HL-60 (cell line): ENCODE data around the gene UNC13B.
"Not testable (repeated sequence)": the region's sequence is repeated elsewhere in the genome, so short reads cannot be mapped to it uniquely, and the experiment has no call there.

Experiments used
- DNase-seq, 2 experiments: peaks; one replicate each; pipeline ENCODE4 v3.0.0-alpha.2; 2010 to 2020; ENCODE audit warnings: low read depth in 1 of 2, low spot score in 1 of 2
- H3K27ac ChIP-seq: fragments of 250-450 bp; sonication (Bioruptor Pico); replicated peaks from 2 replicates; pipeline ENCODE4 v1.5.1; 2020; ENCODE audit warnings: mild to moderate bottlenecking, moderate library complexity
- H3K27me3 ChIP-seq: fragments of 250-450 bp; sonication (Bioruptor Pico); 2 replicates; pipeline ENCODE4 v1.5.1; 2021; ENCODE audit warnings: mild to moderate bottlenecking, moderate library complexity; ENCODE audit not compliant: insufficient read depth, poor library complexity, severe bottlenecking
- H3K4me3 ChIP-seq: replicated peaks from 2 replicates; pipeline ENCODE4 v1.5.1; 2011; ENCODE audit warnings: mild to moderate bottlenecking, control low read depth, low read length; ENCODE audit not compliant: insufficient read depth
- GABPA ChIP-seq: IDR thresholded peaks from 2 replicates; pipeline ENCODE4 v1.6.1; 2012; ENCODE audit warnings: low read depth
- POLR2AphosphoS5 ChIP-seq: IDR thresholded peaks from 2 replicates; pipeline ENCODE4 v1.6.1; 2012; ENCODE audit warnings: low read depth
- SPI1 ChIP-seq: IDR thresholded peaks from 2 replicates; pipeline ENCODE4 v1.6.1; 2012; ENCODE audit warnings: low read depth, mild to moderate bottlenecking, borderline replicate concordance
- TF ChIP-seq, protein P1 (sequence below): IDR thresholded peaks from 2 replicates; pipeline ENCODE4 v1.6.1; 2012; ENCODE audit warnings: low read depth; ENCODE audit not compliant: insufficient replicate concordance
- TF ChIP-seq, protein P2 (sequence below): IDR thresholded peaks from one replicate; pipeline ENCODE4 v1.5.1; 2011; ENCODE audit warnings: low read length, control low read depth, inconsistent platforms; ENCODE audit not compliant: insufficient read depth

The UNC13B gene

DNA sequence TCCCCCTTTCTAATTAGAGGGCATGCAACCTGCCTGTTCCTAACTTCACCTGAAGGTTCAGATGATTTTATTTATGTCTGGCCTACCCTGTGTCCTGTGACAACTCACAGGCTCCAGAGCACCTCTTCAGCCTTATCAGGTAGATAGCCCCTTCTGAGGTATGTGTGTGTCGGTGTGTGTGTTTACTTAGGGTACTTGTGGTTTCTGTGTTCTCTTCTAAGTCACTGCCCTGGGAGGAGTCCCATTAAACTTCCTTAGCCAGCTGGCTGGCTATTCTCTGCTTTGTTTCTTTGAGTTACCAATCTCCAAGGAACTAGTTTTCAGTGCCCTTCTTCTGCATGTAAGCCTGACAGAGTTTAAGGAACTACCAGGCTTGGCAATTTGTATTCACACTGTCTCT lies 74.9 kb downstream of the UNC13B start:
- Histone ChIP-seq H3K4me3 (no peak overlapping the region), H3K27ac (no peak overlapping the region), H3K27me3 (no peaks in the 10 kb centered on the region)
- TF ChIP-seq GABPA, result no peak
- TF ChIP-seq, protein P1, sequence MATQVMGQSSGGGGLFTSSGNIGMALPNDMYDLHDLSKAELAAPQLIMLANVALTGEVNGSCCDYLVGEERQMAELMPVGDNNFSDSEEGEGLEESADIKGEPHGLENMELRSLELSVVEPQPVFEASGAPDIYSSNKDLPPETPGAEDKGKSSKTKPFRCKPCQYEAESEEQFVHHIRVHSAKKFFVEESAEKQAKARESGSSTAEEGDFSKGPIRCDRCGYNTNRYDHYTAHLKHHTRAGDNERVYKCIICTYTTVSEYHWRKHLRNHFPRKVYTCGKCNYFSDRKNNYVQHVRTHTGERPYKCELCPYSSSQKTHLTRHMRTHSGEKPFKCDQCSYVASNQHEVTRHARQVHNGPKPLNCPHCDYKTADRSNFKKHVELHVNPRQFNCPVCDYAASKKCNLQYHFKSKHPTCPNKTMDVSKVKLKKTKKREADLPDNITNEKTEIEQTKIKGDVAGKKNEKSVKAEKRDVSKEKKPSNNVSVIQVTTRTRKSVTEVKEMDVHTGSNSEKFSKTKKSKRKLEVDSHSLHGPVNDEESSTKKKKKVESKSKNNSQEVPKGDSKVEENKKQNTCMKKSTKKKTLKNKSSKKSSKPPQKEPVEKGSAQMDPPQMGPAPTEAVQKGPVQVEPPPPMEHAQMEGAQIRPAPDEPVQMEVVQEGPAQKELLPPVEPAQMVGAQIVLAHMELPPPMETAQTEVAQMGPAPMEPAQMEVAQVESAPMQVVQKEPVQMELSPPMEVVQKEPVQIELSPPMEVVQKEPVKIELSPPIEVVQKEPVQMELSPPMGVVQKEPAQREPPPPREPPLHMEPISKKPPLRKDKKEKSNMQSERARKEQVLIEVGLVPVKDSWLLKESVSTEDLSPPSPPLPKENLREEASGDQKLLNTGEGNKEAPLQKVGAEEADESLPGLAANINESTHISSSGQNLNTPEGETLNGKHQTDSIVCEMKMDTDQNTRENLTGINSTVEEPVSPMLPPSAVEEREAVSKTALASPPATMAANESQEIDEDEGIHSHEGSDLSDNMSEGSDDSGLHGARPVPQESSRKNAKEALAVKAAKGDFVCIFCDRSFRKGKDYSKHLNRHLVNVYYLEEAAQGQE, result no peak
- TF ChIP-seq, protein P2, sequence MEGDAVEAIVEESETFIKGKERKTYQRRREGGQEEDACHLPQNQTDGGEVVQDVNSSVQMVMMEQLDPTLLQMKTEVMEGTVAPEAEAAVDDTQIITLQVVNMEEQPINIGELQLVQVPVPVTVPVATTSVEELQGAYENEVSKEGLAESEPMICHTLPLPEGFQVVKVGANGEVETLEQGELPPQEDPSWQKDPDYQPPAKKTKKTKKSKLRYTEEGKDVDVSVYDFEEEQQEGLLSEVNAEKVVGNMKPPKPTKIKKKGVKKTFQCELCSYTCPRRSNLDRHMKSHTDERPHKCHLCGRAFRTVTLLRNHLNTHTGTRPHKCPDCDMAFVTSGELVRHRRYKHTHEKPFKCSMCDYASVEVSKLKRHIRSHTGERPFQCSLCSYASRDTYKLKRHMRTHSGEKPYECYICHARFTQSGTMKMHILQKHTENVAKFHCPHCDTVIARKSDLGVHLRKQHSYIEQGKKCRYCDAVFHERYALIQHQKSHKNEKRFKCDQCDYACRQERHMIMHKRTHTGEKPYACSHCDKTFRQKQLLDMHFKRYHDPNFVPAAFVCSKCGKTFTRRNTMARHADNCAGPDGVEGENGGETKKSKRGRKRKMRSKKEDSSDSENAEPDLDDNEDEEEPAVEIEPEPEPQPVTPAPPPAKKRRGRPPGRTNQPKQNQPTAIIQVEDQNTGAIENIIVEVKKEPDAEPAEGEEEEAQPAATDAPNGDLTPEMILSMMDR, result no peak
- no peak for TF ChIP-seq SPI1
- TF ChIP-seq POLR2AphosphoS5, result no peak
- no peak for DNase-seq

DNA sequence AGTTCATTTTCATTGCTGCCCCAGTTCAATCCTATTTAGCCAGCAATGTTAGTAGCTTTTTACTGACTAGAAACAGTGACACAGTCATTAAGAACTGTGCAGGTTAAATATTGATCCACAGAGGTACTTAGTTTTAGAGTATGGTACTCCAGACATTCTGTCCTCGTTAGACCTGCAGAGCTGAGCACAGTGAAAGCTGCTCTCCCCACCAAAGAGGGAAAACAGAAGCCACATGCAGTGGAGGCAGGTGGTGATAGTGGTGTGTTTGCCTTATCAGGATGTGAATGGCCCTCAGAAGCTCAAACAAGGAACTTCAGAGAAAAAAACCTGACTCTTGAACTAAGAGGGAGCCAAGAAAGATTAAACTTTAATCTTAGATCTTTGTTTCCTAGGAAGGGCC lies 75.5 kb downstream of the UNC13B start:
- Histone ChIP-seq H3K27me3 (no peaks in the 10 kb centered on the region), H3K4me3 (no peak overlapping the region), H3K27ac (no peak overlapping the region)
- TF ChIP-seq GABPA, result no peak
- TF ChIP-seq SPI1, result no peak
- TF ChIP-seq, protein P1, result no peak
- no peak for TF ChIP-seq POLR2AphosphoS5
- TF ChIP-seq, protein P2, result no peak
- DNase-seq, result no peak

DNA sequence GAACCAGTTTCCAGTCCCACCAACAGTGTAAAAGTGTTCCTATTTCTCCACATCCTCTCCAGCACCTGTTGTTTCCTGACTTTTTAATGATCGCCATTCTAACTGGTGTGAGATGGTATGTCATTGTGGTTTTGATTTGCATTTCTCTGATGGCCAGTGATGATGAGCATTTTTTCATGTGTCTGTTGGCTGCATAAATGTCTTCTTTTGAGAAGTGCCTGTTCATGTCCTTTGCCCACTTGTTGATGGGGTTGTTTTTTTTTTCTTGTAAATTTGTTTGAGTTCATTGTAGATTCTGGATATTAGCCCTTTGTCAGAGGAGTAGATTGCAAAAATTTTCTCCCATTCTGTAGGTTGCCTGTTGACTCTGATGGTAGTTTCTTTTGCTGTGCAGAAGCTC lies 84.1 kb downstream of the UNC13B start:
- H3K27me3 ChIP-seq, H3K4me3 ChIP-seq, DNase-seq, H3K27ac ChIP-seq: not testable (repeated sequence)

DNA sequence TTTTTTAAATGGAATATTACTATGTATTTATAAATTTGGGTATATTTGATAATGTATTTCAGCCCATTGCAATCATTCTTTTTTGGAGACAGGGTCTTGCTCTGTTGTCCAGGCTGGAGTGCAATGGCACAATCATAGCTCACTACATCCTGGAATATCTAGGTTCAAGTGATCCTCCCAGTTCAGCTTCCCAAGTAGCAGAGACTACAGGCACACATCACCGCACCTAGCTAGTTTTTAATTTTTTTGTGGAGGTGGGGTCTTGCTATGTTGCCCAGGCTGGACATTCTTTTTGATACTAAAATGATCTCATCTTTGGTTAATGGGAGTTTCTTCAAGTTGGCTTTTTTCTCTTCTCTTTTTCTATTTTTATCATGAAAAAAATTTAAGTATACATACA lies 91.3 kb downstream of the UNC13B start:
- DNase-seq, result no peak
- Histone ChIP-seq H3K27ac (no peak overlapping the region), H3K4me3 (no peak overlapping the region), H3K27me3 (no peaks in the 10 kb centered on the region)
- TF ChIP-seq POLR2AphosphoS5, result no peak
- TF ChIP-seq, protein P1, result no peak
- TF ChIP-seq GABPA, result no peak
- TF ChIP-seq SPI1, result no peak
